BJ (cell line): ENCODE measurements around the gene CSTA. TPM values are rescaled to one million over a fixed set of nuclear protein-coding genes. Genes with fewer than 3 reads are reported as not detected.

Experiments
- CTCF ChIA-PET: fragments of 350-600 bp; formaldehyde crosslinking; extraction: SDS; loops from one replicate; lab custom pipeline; 2021; ENCODE audit warnings: antibody characterized with exemption, inconsistent platforms; lab: Yijun Ruan, JAX
- POLR2A ChIA-PET: fragments of 300-600 bp; sonication (Branson Sonifier 250); formaldehyde crosslinking; extraction: SDS; loops from one replicate; lab custom pipeline; 2021; ENCODE audit warnings: antibody characterized with exemption; lab: Charles Lee
- DNase-seq: peaks from one replicate; pipeline ENCODE4 v3.0.0-alpha.2; 2011; ENCODE audit warnings: low read depth
- H3K27me3 ChIP-seq: 2 replicates; pipeline ENCODE4 v1.6.0; 2011; ENCODE audit warnings: low read length; ENCODE audit not compliant: control insufficient read depth, insufficient read depth
- H3K36me3 ChIP-seq: 2 replicates; pipeline ENCODE4 v1.5.1; 2011; ENCODE audit warnings: low read length; ENCODE audit not compliant: control insufficient read depth, insufficient read depth
- H3K4me3 ChIP-seq: 2 replicates; pipeline ENCODE4 v1.5.1; 2011; ENCODE audit warnings: low read depth, mild to moderate bottlenecking, control low read depth, low read length
- polyA minus RNA-seq: library from RNA; depleted of rRNA, polyadenylated mRNA; stranded (reverse); fragments of >200 nt; gene quantifications from 2 replicates; pipeline ENCODE4 v1.2.3, GENCODE V29; 2011; rRNA and poly(A)+ RNA removed
- polyA plus RNA-seq: library from polyadenylated mRNA; depleted of rRNA; stranded (reverse); fragments of >200 nt; gene quantifications from 2 replicates; pipeline ENCODE4 v1.2.3, GENCODE V29; 2011; rRNA removed
- TF ChIP-seq, protein P1 (sequence below): IDR thresholded peaks from 2 replicates; pipeline ENCODE4 v1.5.1; 2011; ENCODE audit warnings: low read depth, mild to moderate bottlenecking, control low read depth, inconsistent platforms, low read length, moderate library complexity; ENCODE audit not compliant: insufficient read depth

The CSTA gene, protein sequence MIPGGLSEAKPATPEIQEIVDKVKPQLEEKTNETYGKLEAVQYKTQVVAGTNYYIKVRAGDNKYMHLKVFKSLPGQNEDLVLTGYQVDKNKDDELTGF
- 0.49 and 0.70 TPM in 2 replicates for polyA plus RNA-seq
- not detected in 2 replicates for polyA minus RNA-seq

DNA sequence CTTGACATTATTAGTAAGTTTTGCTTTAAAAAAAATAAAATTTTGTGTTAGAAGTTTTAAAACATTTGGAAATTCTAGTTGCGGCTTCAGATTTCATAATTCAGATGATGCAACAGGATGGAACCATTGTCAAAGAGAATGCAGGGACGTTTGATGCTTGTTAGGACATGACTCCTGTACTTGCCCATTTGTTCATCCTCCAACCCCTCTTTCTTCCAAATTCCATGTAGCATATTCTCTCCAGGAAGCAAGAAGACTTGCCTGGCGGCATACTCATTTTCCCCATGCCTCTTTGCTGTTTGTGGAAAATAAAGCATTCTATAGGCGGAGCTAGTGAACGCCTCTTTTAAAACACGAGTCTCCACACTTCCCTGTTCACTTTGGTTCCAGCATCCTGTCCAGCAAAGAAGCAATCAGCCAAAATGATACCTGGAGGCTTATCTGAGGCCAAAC is at the start of gene CSTA:
Gene CSTA (plus strand): TSS at position 378 of the 453 bp plus-strand sequence. CDS start 45 bp downstream, at position 423.
- no peaks in the 10 kb centered on the region for H3K36me3 ChIP-seq
- H3K27me3 ChIP-seq: no peaks in the 10 kb centered on the region
- CTCF ChIA-PET: no interaction called here
- DNase-seq: no peak
- H3K4me3 ChIP-seq: no peak within 1 kb of the TSS
- TF ChIP-seq, protein P1, sequence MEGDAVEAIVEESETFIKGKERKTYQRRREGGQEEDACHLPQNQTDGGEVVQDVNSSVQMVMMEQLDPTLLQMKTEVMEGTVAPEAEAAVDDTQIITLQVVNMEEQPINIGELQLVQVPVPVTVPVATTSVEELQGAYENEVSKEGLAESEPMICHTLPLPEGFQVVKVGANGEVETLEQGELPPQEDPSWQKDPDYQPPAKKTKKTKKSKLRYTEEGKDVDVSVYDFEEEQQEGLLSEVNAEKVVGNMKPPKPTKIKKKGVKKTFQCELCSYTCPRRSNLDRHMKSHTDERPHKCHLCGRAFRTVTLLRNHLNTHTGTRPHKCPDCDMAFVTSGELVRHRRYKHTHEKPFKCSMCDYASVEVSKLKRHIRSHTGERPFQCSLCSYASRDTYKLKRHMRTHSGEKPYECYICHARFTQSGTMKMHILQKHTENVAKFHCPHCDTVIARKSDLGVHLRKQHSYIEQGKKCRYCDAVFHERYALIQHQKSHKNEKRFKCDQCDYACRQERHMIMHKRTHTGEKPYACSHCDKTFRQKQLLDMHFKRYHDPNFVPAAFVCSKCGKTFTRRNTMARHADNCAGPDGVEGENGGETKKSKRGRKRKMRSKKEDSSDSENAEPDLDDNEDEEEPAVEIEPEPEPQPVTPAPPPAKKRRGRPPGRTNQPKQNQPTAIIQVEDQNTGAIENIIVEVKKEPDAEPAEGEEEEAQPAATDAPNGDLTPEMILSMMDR: no peak
- POLR2A ChIA-PET: no interaction called here

DNA sequence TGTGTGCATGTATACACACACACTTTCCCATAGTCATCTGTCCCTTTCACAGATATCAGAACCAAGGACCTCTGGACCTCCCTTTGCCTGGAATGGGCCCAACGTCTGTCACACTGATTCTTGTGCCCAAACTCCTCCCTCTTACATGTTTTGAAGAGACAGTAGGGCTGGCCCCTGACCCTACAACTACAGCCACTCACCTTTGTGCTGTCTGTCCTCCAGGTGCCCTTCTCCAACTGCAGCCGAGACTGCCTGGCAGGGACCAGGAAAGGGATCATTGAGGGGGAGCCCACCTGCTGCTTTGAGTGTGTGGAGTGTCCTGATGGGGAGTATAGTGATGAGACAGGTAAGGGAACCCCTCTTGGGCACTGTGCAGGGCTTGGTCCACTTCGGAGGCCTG is 43.2 kb upstream of the CSTA start:
- POLR2A ChIA-PET: no interaction called here
- TF ChIP-seq, protein P1: no peak

DNA sequence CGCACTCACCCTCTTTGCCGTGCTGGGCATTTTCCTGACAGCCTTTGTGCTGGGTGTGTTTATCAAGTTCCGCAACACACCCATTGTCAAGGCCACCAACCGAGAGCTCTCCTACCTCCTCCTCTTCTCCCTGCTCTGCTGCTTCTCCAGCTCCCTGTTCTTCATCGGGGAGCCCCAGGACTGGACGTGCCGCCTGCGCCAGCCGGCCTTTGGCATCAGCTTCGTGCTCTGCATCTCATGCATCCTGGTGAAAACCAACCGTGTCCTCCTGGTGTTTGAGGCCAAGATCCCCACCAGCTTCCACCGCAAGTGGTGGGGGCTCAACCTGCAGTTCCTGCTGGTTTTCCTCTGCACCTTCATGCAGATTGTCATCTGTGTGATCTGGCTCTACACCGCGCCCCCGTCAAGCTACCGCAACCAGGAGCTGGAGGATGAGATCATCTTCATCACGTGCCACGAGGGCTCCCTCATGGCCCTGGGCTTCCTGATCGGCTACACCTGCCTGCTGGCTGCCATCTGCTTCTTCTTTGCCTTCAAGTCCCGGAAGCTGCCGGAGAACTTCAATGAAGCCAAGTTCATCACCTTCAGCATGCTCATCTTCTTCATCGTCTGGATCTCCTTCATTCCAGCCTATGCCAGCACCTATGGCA is 41.1 kb upstream of the CSTA start:
- POLR2A ChIA-PET: no interaction called here
- TF ChIP-seq, protein P1: no peak
- CTCF ChIA-PET: interaction anchor here (0.5 kb wide), 1 partner anchor 520 kb away, joined by 3 read pairs; no protein-coding TSS in a partner anchor

More for the DNA sequence above, 43.2 kb upstream of the CSTA start:
- Histone ChIP-seq H3K4me3 (no peak overlapping the region), H3K36me3 (no peaks in the 10 kb centered on the region), H3K27me3 (no peaks in the 10 kb centered on the region)
- CTCF ChIA-PET: no interaction called here
- no peak for DNase-seq

DNA sequence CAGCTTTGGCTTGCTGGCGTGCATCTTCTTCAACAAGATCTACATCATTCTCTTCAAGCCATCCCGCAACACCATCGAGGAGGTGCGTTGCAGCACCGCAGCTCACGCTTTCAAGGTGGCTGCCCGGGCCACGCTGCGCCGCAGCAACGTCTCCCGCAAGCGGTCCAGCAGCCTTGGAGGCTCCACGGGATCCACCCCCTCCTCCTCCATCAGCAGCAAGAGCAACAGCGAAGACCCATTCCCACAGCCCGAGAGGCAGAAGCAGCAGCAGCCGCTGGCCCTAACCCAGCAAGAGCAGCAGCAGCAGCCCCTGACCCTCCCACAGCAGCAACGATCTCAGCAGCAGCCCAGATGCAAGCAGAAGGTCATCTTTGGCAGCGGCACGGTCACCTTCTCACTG is 40.6 kb upstream of the CSTA start:
- POLR2A ChIA-PET: no interaction called here
- H3K4me3 ChIP-seq: no peak overlapping the region

More for the DNA sequence above, 41.1 kb upstream of the CSTA start:
- no peak for DNase-seq
- no peaks in the 10 kb centered on the region for H3K27me3 ChIP-seq
- H3K4me3 ChIP-seq: no peak overlapping the region
- H3K36me3 ChIP-seq: no peaks in the 10 kb centered on the region

DNA sequence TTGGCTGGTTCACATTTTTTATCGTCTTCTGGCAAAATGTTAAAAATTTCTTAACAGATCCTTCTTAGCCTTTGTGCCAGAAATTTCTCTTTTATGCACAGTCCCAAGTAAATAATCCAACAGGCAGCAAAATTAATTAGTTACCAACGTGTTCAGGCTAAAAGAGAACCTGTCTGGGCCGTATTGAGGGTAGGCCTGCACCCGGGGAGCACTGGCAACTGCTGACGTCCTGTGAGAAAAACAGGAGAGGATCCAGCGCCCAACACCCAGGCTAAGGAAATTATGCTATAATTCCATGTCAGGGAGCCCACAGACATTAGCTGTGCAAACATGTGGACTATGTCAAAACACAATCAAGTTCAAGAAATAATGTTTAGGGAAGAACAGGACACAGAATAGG is 30.7 kb upstream of the CSTA start:
- ChIA-PET CTCF (no interaction called here), POLR2A (no interaction called here)
- no peaks in the 10 kb centered on the region for H3K36me3 ChIP-seq
- no peak overlapping the region for H3K4me3 ChIP-seq
- DNase-seq: no peak
- peaks cover 5% of the 10 kb centered on the region for H3K27me3 ChIP-seq
- TF ChIP-seq, protein P1: no peak

More for the DNA sequence above, 40.6 kb upstream of the CSTA start:
- Histone ChIP-seq H3K36me3 (no peaks in the 10 kb centered on the region), H3K27me3 (no peaks in the 10 kb centered on the region)
- TF ChIP-seq, protein P1: no peak
- DNase-seq: no peak
- CTCF ChIA-PET: no interaction called here
